Measurements from ENCODE around the gene ZNF692.

ZNF692 gene

GRCh38 chr1:248824701-248825100 is 34.2 kb downstream of the ZNF692 start:
- Histone ChIP-seq H3K27me3 (ENCODE audit: insufficient read depth, low read depth) (no peaks in the 10 kb centered on the region), H2AFZ (ENCODE audit: low read depth) (no peak overlapping the region), H3K4me2 (peak overlapping the region; percentile 46), H4K20me1 (ENCODE audit: insufficient read depth) (no peaks in the 10 kb centered on the region), H3K4me3 (IDR thresholded peaks at IDR 0.05; ENCODE audit: insufficient read depth, low read depth, low read length) (no peak overlapping the region), H3K36me3 (ENCODE audit: insufficient read depth) (no peaks in the 10 kb centered on the region; the same call in 1 of the 2 replicates), H3K27ac (no peak overlapping the region), H3K79me2 (ENCODE audit: insufficient read depth, low read depth) (peaks cover 19% of the 10 kb centered on the region), H3K4me1 (ENCODE audit: low read depth, poor library complexity, severe bottlenecking) (peaks cover 34% of the 10 kb centered on the region), H3K9ac (peak overlapping the region; percentile 90; the same call in 1 of the 2 replicates)
- TF ChIP-seq, protein P1, sequence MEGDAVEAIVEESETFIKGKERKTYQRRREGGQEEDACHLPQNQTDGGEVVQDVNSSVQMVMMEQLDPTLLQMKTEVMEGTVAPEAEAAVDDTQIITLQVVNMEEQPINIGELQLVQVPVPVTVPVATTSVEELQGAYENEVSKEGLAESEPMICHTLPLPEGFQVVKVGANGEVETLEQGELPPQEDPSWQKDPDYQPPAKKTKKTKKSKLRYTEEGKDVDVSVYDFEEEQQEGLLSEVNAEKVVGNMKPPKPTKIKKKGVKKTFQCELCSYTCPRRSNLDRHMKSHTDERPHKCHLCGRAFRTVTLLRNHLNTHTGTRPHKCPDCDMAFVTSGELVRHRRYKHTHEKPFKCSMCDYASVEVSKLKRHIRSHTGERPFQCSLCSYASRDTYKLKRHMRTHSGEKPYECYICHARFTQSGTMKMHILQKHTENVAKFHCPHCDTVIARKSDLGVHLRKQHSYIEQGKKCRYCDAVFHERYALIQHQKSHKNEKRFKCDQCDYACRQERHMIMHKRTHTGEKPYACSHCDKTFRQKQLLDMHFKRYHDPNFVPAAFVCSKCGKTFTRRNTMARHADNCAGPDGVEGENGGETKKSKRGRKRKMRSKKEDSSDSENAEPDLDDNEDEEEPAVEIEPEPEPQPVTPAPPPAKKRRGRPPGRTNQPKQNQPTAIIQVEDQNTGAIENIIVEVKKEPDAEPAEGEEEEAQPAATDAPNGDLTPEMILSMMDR (conservative IDR thresholded peaks at IDR 0.05; ENCODE audit: low read depth, low read length) = no peak

- H3K79me2 ChIP-seq (ENCODE audit: insufficient read depth, low read depth) = peaks cover 19% of the 10 kb centered on the region
- H3K4me1 ChIP-seq (ENCODE audit: low read depth, poor library complexity, severe bottlenecking) = peaks cover 34% of the 10 kb centered on the region
- H2AFZ ChIP-seq (ENCODE audit: low read depth) = no peak overlapping the region
- H3K4me2 ChIP-seq = peak overlapping the region; percentile 46; the same call in 1 of the 2 replicates
- no peaks in the 10 kb centered on the region for H3K27me3 ChIP-seq (ENCODE audit: insufficient read depth, low read depth)
- no peak overlapping the region for H3K27ac ChIP-seq
- no peak overlapping the region for H3K4me3 ChIP-seq (IDR thresholded peaks at IDR 0.05; ENCODE audit: insufficient read depth, low read depth, low read length)
- no peaks in the 10 kb centered on the region; the same call in 1 of the 2 replicates for H3K36me3 ChIP-seq (ENCODE audit: insufficient read depth)
- H4K20me1 ChIP-seq (ENCODE audit: insufficient read depth) = no peaks in the 10 kb centered on the region
- TF ChIP-seq, protein P1 (conservative IDR thresholded peaks at IDR 0.05; ENCODE audit: low read depth, low read length) = no peak
- no peak overlapping the region for H3K9ac ChIP-seq
Measured at GRCh38 chr1:248824301-248824700, 34.6 kb downstream of the ZNF692 start.

GRCh38 chr1:248823517-248824001 is 35.3 kb downstream of the ZNF692 start:
- Histone ChIP-seq H3K4me2 (peak overlapping the region; percentile 46; the same call in 1 of the 2 replicates), H3K79me2 (ENCODE audit: insufficient read depth, low read depth) (peaks cover 19% of the 10 kb centered on the region), H4K20me1 (ENCODE audit: insufficient read depth) (no peaks in the 10 kb centered on the region), H3K9ac (no peak overlapping the region), H3K4me1 (ENCODE audit: low read depth, poor library complexity, severe bottlenecking) (peaks cover 34% of the 10 kb centered on the region), H3K27ac (no peak overlapping the region), H2AFZ (ENCODE audit: low read depth) (no peak overlapping the region), H3K36me3 (ENCODE audit: insufficient read depth) (no peaks in the 10 kb centered on the region; the same call in 1 of the 2 replicates), H3K4me3 (IDR thresholded peaks at IDR 0.05; ENCODE audit: insufficient read depth, low read depth, low read length) (no peak overlapping the region), H3K27me3 (ENCODE audit: insufficient read depth, low read depth) (no peaks in the 10 kb centered on the region)
- TF ChIP-seq, protein P1 (conservative IDR thresholded peaks at IDR 0.05; ENCODE audit: low read depth, low read length) = no peak

GRCh38 chr1:248822148-248823032 is 36.5 kb downstream of the ZNF692 start:
- H3K4me1 ChIP-seq (ENCODE audit: low read depth, poor library complexity, severe bottlenecking) = peaks cover 30% of the 10 kb centered on the region
- H3K36me3 ChIP-seq (ENCODE audit: insufficient read depth) = no peaks in the 10 kb centered on the region; the same call in 1 of the 2 replicates
- no peak overlapping the region for H3K4me2 ChIP-seq
- H2AFZ ChIP-seq (ENCODE audit: low read depth) = no peak overlapping the region
- no peaks in the 10 kb centered on the region for H4K20me1 ChIP-seq (ENCODE audit: insufficient read depth)
- H3K79me2 ChIP-seq (ENCODE audit: insufficient read depth, low read depth) = peaks cover 19% of the 10 kb centered on the region
- no peak overlapping the region for H3K9ac ChIP-seq
- no peaks in the 10 kb centered on the region for H3K27me3 ChIP-seq (ENCODE audit: insufficient read depth, low read depth)
- TF ChIP-seq, protein P1 (conservative IDR thresholded peaks at IDR 0.05; ENCODE audit: low read depth, low read length) = no peak
- no peak overlapping the region for H3K27ac ChIP-seq
- H3K4me3 ChIP-seq (IDR thresholded peaks at IDR 0.05; ENCODE audit: insufficient read depth, low read depth, low read length) = no peak overlapping the region

Measured in KMS-11 (cell line).